Measurements from ENCODE around the gene CALR.

DNA sequence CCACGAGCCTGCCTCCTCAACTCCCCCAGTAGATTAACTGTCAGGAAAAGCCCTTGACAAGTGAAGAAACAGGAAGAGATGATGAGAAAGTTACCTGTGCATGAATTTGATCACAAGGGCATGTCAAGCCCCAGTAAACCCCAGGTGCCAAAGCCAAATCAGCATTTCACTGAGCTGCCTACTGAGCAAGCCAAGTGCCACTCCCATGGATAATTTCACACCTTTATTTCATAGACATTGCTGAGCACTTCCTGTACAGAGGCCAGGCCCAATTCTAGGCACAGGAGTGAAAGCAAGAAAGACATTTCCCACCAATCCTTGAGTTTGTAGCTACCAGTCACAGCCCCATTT lies 16.2 kb downstream of the CALR start:
- TF ChIP-seq, protein P1, sequence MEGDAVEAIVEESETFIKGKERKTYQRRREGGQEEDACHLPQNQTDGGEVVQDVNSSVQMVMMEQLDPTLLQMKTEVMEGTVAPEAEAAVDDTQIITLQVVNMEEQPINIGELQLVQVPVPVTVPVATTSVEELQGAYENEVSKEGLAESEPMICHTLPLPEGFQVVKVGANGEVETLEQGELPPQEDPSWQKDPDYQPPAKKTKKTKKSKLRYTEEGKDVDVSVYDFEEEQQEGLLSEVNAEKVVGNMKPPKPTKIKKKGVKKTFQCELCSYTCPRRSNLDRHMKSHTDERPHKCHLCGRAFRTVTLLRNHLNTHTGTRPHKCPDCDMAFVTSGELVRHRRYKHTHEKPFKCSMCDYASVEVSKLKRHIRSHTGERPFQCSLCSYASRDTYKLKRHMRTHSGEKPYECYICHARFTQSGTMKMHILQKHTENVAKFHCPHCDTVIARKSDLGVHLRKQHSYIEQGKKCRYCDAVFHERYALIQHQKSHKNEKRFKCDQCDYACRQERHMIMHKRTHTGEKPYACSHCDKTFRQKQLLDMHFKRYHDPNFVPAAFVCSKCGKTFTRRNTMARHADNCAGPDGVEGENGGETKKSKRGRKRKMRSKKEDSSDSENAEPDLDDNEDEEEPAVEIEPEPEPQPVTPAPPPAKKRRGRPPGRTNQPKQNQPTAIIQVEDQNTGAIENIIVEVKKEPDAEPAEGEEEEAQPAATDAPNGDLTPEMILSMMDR (IDR thresholded peaks at IDR 0.05; ENCODE audit: insufficient read depth, low read depth, low read length): no peak
- TF ChIP-seq EZH2 (IDR thresholded peaks at IDR 0.05; ENCODE audit: insufficient read depth, low read length): no peak

All from astrocyte (in vitro differentiated cells and primary cell).